ENCODE data around the gene GOSR2.

Gene GOSR2

GRCh38 chr17:46898860-46899259 lies 24.1 kb upstream of the GOSR2 start:
- TF ChIP-seq CTCF (IDR thresholded peaks at IDR 0.05; ENCODE audit: low read depth, low read length, missing control alignments) = no peak
- no peak for DNase-seq (ENCODE audit: low read depth)
- H3K4me3 ChIP-seq (ENCODE audit: low read depth, low read length) = no peak overlapping the region

GRCh38 chr17:46901291-46901690 lies 21.7 kb upstream of the GOSR2 start:
- TF ChIP-seq CTCF (IDR thresholded peaks at IDR 0.05; ENCODE audit: low read depth, low read length, missing control alignments) = no peak
- no peak for DNase-seq (ENCODE audit: low read depth)
- H3K4me3 ChIP-seq (ENCODE audit: low read depth, low read length) = no peak overlapping the region

GRCh38 chr17:46903762-46904672 lies 18.9 kb upstream of the GOSR2 start:
- no peak for TF ChIP-seq CTCF (IDR thresholded peaks at IDR 0.05; ENCODE audit: low read depth, low read length, missing control alignments)
- H3K4me3 ChIP-seq (ENCODE audit: low read depth, low read length) = no peak overlapping the region
- DNase-seq (ENCODE audit: low read depth) = no peak

- no peak overlapping the region for H3K4me3 ChIP-seq (ENCODE audit: low read depth, low read length)
- TF ChIP-seq CTCF (IDR thresholded peaks at IDR 0.05; ENCODE audit: low read depth, low read length, missing control alignments) = no peak
- no peak for DNase-seq (ENCODE audit: low read depth)
Observed at GRCh38 chr17:46908068-46908737, 14.8 kb upstream of the GOSR2 start.

GRCh38 chr17:46910179-46910927 lies 12.6 kb upstream of the GOSR2 start:
- no peak for TF ChIP-seq CTCF (IDR thresholded peaks at IDR 0.05; ENCODE audit: low read depth, low read length, missing control alignments)
- H3K4me3 ChIP-seq (ENCODE audit: low read depth, low read length) = no peak overlapping the region
- DNase-seq (ENCODE audit: low read depth) = no peak

GRCh38 chr17:46911311-46911710 lies 11.6 kb upstream of the GOSR2 start:
- no peak for TF ChIP-seq CTCF (IDR thresholded peaks at IDR 0.05; ENCODE audit: low read depth, low read length, missing control alignments)
- H3K4me3 ChIP-seq (ENCODE audit: low read depth, low read length) = no peak overlapping the region
- DNase-seq (ENCODE audit: low read depth) = no peak
